ENCODE data around the gene GAA. TPM values are rescaled to one million over a fixed set of nuclear protein-coding genes. Genes with fewer than 3 reads are reported as not detected.

Gene GAA
- total and polyA plus RNA-seq, 2 donors (not counting 1 experiment from before 2014, with no cell fraction given) = 32.3 to 39.4 TPM

GRCh38 chr17:80086081-80086480 lies 15.3 kb upstream of the GAA start:
- ChIA-PET CTCF (interaction anchor here (1.1 to 2.7 kb wide), 3 partner anchors 15 to 78 kb away, joined by 3 to 13 read pairs (median 3); partner anchors contain the start of gene GAA), POLR2A (interaction anchor here (0.6 to 0.7 kb wide), 2 partner anchors 12 to 15 kb away, joined by 3 to 8 read pairs; partner anchors contain the start of gene GAA)
- DNase-seq (no peak), ATAC-seq (ENCODE audit: low read depth) (no peak)
- peaks cover 0 to 9% (median 1%) of the 10 kb centered on the region in 4 experiments for H3K27me3 ChIP-seq (replicated peaks in 1 of 4; ENCODE audit: control extremely low read depth in 1 of 4, control insufficient read depth in 3 of 4, insufficient read depth in 4 of 4, low read length in 3 of 4)
- intact Hi-C loops (cut with micrococcal nuclease) = no loop called here
- H3K4me1 ChIP-seq (ENCODE audit: control insufficient read depth in 2 of 2, insufficient read depth in 2 of 2, low read length in 2 of 2) = peaks cover 0 to 7% of the 10 kb centered on the region in 2 donors
- no peak overlapping the region for H3K4me2 ChIP-seq (replicated peaks; ENCODE audit: low read depth, low read length, poor library complexity, severe bottlenecking)
- Mint-ChIP-seq H3K4me1 (peaks cover 2% of the 10 kb centered on the region), H3K27ac (no peak overlapping the region), H3K9me3 (ENCODE audit: insufficient read depth) (no peaks in the 10 kb centered on the region), H3K4me3 (no peak overlapping the region), H3K27me3 (peaks cover 7% of the 10 kb centered on the region)
- no peak overlapping the region for H3K27ac ChIP-seq (ENCODE audit: low read length in 2 of 2)
- whole genome bisulfite sequencing (ENCODE audit: insufficient coverage) = 87% methylated on average over 17 of the region's 17 CpGs
- no peaks in the 10 kb centered on the region for H3K36me3 ChIP-seq (replicated peaks in 1 of 2; ENCODE audit: control extremely low read depth in 1 of 2, control insufficient read depth in 1 of 2, extremely low read depth in 1 of 2, insufficient read depth in 2 of 2, low read length in 1 of 2)
- no peak overlapping the region for H2AFZ ChIP-seq (ENCODE audit: insufficient read depth, low read depth, low read length, poor library complexity, severe bottlenecking)
- H3K9ac ChIP-seq (ENCODE audit: low read length) = no peak overlapping the region
- no peaks in the 10 kb centered on the region for H4K20me1 ChIP-seq (ENCODE audit: control insufficient read depth, insufficient read depth, low read length, poor library complexity, severe bottlenecking)
- no peak for TF ChIP-seq EZH2 (IDR thresholded peaks at IDR 0.05; ENCODE audit: borderline replicate concordance, insufficient read depth, low read depth, low read length, poor library complexity, severe bottlenecking)
- TF ChIP-seq, protein P1, sequence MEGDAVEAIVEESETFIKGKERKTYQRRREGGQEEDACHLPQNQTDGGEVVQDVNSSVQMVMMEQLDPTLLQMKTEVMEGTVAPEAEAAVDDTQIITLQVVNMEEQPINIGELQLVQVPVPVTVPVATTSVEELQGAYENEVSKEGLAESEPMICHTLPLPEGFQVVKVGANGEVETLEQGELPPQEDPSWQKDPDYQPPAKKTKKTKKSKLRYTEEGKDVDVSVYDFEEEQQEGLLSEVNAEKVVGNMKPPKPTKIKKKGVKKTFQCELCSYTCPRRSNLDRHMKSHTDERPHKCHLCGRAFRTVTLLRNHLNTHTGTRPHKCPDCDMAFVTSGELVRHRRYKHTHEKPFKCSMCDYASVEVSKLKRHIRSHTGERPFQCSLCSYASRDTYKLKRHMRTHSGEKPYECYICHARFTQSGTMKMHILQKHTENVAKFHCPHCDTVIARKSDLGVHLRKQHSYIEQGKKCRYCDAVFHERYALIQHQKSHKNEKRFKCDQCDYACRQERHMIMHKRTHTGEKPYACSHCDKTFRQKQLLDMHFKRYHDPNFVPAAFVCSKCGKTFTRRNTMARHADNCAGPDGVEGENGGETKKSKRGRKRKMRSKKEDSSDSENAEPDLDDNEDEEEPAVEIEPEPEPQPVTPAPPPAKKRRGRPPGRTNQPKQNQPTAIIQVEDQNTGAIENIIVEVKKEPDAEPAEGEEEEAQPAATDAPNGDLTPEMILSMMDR (IDR thresholded peaks at IDR 0.05) = no peak
- no peaks in the 10 kb centered on the region for H3K79me2 ChIP-seq (ENCODE audit: control insufficient read depth, insufficient read depth, low read length)
- no peaks in the 10 kb centered on the region for H3K9me3 ChIP-seq (ENCODE audit: control extremely low read depth in 1 of 3, control insufficient read depth in 2 of 3, insufficient read depth in 1 of 3, low read length in 2 of 3)
- H3K4me3 ChIP-seq (ENCODE audit: control extremely low read depth in 1 of 5, extremely low read depth in 1 of 5, insufficient read depth in 1 of 5, low read depth in 2 of 5, low read length in 4 of 5) = no peak overlapping the region

DNA sequence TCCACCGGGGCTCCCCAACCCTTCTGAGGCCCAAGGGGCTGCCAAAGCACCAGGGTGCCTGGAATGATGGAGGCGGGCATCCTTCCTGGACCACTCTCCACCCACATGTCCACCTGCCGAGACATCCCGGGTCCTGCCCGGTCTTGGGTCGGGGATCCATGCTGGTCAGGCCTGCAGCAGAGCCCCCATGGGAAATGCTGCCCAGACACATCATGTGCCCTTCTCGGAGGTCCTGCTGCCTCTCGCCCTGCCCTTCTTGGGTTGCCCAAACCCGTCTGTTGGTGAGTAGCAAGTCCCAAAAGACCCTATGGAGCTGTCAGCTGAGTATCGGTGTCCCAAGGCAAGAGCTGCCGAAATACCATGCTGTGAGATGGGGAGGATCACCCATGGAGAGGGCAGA lies 14.8 kb upstream of the GAA start:
- Histone ChIP-seq H3K9me3 (ENCODE audit: control extremely low read depth in 1 of 3, control insufficient read depth in 2 of 3, insufficient read depth in 1 of 3, low read length in 2 of 3) (no peaks in the 10 kb centered on the region), H3K27ac (ENCODE audit: low read length in 2 of 2) (no peak overlapping the region), H3K36me3 (replicated peaks in 1 of 2; ENCODE audit: control extremely low read depth in 1 of 2, control insufficient read depth in 1 of 2, extremely low read depth in 1 of 2, insufficient read depth in 2 of 2, low read length in 1 of 2) (no peaks in the 10 kb centered on the region), H3K27me3 (replicated peaks in 1 of 4; ENCODE audit: control extremely low read depth in 1 of 4, control insufficient read depth in 3 of 4, insufficient read depth in 4 of 4, low read length in 3 of 4) (peaks cover 0 to 9% (median 1%) of the 10 kb centered on the region in 4 experiments), H4K20me1 (ENCODE audit: control insufficient read depth, insufficient read depth, low read length, poor library complexity, severe bottlenecking) (no peaks in the 10 kb centered on the region), H2AFZ (ENCODE audit: insufficient read depth, low read depth, low read length, poor library complexity, severe bottlenecking) (no peak overlapping the region), H3K9ac (ENCODE audit: low read length) (no peak overlapping the region), H3K4me1 (ENCODE audit: control insufficient read depth in 2 of 2, insufficient read depth in 2 of 2, low read length in 2 of 2) (peaks cover 0 to 7% of the 10 kb centered on the region in 2 donors), H3K79me2 (ENCODE audit: control insufficient read depth, insufficient read depth, low read length) (no peaks in the 10 kb centered on the region), H3K4me2 (replicated peaks; ENCODE audit: low read depth, low read length, poor library complexity, severe bottlenecking) (no peak overlapping the region), H3K4me3 (ENCODE audit: control extremely low read depth in 1 of 5, extremely low read depth in 1 of 5, insufficient read depth in 1 of 5, low read depth in 2 of 5, low read length in 4 of 5) (no peak overlapping the region)
- TF ChIP-seq, protein P1 (IDR thresholded peaks at IDR 0.05) = no peak
- TF ChIP-seq EZH2 (IDR thresholded peaks at IDR 0.05; ENCODE audit: borderline replicate concordance, insufficient read depth, low read depth, low read length, poor library complexity, severe bottlenecking) = no peak
- no peak for DNase-seq
- ATAC-seq (ENCODE audit: low read depth) = no peak
- peaks cover 7% of the 10 kb centered on the region for H3K27me3 Mint-ChIP-seq
- ChIA-PET CTCF (interaction anchor here (1.1 to 2.7 kb wide), 3 partner anchors 15 to 78 kb away, joined by 3 to 13 read pairs (median 3); partner anchors contain the start of gene GAA), POLR2A (interaction anchor here (0.5 kb wide), 1 partner anchor 1512 kb away, joined by 7 read pairs; no protein-coding TSS in a partner anchor)
- peaks cover 2% of the 10 kb centered on the region for H3K4me1 Mint-ChIP-seq
- H3K27ac Mint-ChIP-seq = no peak overlapping the region
- WGBS (ENCODE audit: insufficient coverage) = 82% methylated on average over 11 of the region's 11 CpGs
- H3K4me3 Mint-ChIP-seq = no peak overlapping the region
- H3K9me3 Mint-ChIP-seq (ENCODE audit: insufficient read depth) = no peaks in the 10 kb centered on the region
- intact Hi-C loops (cut with micrococcal nuclease) = no loop called here

Data from B cell (primary cell).